Upper lobe of left lung (tissue), 6 donors: ENCODE data around the gene MRC2. TPM values are rescaled to one million over a fixed set of nuclear protein-coding genes. Genes with fewer than 3 reads are reported as not detected.

Source experiments
- ATAC-seq, 2 donors: fragments of 200-7000 bp; cut with Tn5 transposase; one replicate each; pipeline ENCODE4 v1.9.1; 2022; ENCODE audit warnings: mild to moderate bottlenecking in 2 of 2, moderate library complexity in 2 of 2; ENCODE audit not compliant: low FRiP score in 2 of 2
- DNase-seq, 2 donors: peaks; one replicate each; pipeline ENCODE4 v3.0.0-alpha.2; 2019 to 2020
- H3K27ac ChIP-seq, 4 donors: fragments of 200-600 bp; sonication (generic); one replicate each; pipeline ENCODE4 v1.5.1; 2016 to 2019
- H3K27me3 ChIP-seq, 4 donors: fragments of 200-600 bp; sonication (generic); one replicate each; pipeline ENCODE4 v1.5.1; 2017 to 2019
- H3K36me3 ChIP-seq, 4 donors: fragments of 200-600 bp; sonication (generic); one replicate each; pipeline ENCODE4 v1.5.1; 2016 to 2019
- H3K4me1 ChIP-seq, 4 donors: fragments of 200-600 bp; sonication (generic); one replicate each; pipeline ENCODE4 v1.5.1; 2018 to 2019
- H3K4me3 ChIP-seq, 4 donors: fragments of 200-600 bp; sonication (generic); one replicate each; pipeline ENCODE4 v1.5.1; 2017 to 2019; ENCODE audit warnings: mild to moderate bottlenecking in 2 of 4, moderate library complexity in 1 of 4
- H3K9me3 ChIP-seq, 4 donors: fragments of 200-600 bp; sonication (generic); one replicate each; pipeline ENCODE4 v1.5.1; 2018 to 2019
- CTCF ChIP-seq, 6 experiments: fragments of 450-650 bp in 4 of 6; fragments of 200-600 bp in 2 of 6; sonication (generic) in 2 of 6; IDR thresholded peaks; one replicate each; pipeline ENCODE4 v1.5.1; 2016 to 2019; ENCODE audit warnings: antibody characterized with exemption in 6 of 6
- EP300 ChIP-seq, 4 donors: sonication (generic); formaldehyde crosslinking; IDR thresholded peaks; one replicate each; pipeline ENCODE4 v1.5.1; 2017; ENCODE audit warnings: antibody characterized with exemption in 4 of 4, control low read depth in 2 of 4
- POLR2A ChIP-seq, 4 donors: fragments of 450-650 bp; IDR thresholded peaks; one replicate each; pipeline ENCODE4 v1.5.1; 2016 to 2017; ENCODE audit warnings: antibody characterized with exemption in 4 of 4, mild to moderate bottlenecking in 2 of 4
- POLR2AphosphoS5 ChIP-seq, 2 donors: sonication (generic); formaldehyde crosslinking; IDR thresholded peaks; one replicate each; pipeline ENCODE4 v1.5.1; 2017; ENCODE audit warnings: antibody characterized with exemption in 2 of 2
- WGBS, 2 donors: methylation state at CpG; one replicate each; pipeline ENCODE4 v1.1.5; 2017 to 2018; 5-methylcytosine and 5-hydroxymethylcytosine counted together
- total RNA-seq, 6 donors: library from RNA; depleted of rRNA in 4 of 6; stranded (reverse); fragments of >200 nt in 4 of 6; gene quantifications; one replicate each; pipeline versions ENCODE4 v1.1.0 to v1.2.1, GENCODE V29; 2016 to 2021
- donor health status: DM: no; HTN: no; CAD: no; lungs with moderate emphysema.
- donor health status: DM: no; HTN: yes; CAD: no; lungs with severe emphysema.

The MRC2 gene
- total RNA-seq, 6 donors from 2014 or later, result 32.1 to 185 (median 116) TPM

GRCh38 chr17:62703261-62703775, 75.8 kb downstream of the MRC2 start:
- DNase-seq (peak; percentile 51 to 77), ATAC-seq (peak; percentile 3 to 47)
- Histone ChIP-seq H3K4me1 (peaks cover 19 to 36% (median 25%) of the 10 kb centered on the region in 4 donors), H3K4me3 (peak overlapping the region in 3 of 4 donors; percentile 72 to 85 (median 80)), H3K9me3 (peaks cover 0 to under 1% (median under 1%) of the 10 kb centered on the region in 4 donors), H3K27ac (peak overlapping the region in 1 of 4 donors; percentile 78), H3K27me3 (no peaks in the 10 kb centered on the region), H3K36me3 (no peaks in the 10 kb centered on the region)
- TF ChIP-seq POLR2AphosphoS5 (IDR thresholded peaks at IDR 0.05) (no peak), POLR2A (IDR thresholded peaks at IDR 0.05) (no peak), CTCF (IDR thresholded peaks at IDR 0.05) (no peak), EP300 (IDR thresholded peaks at IDR 0.05) (no peak)
- 29 to 34% methylated on average over 2 to 15 of the region's 16 CpGs for WGBS, 2 donors

GRCh38 chr17:62703776-62704380, 76.4 kb downstream of the MRC2 start:
- peak; percentile 84 to 97 for DNase-seq
- H3K4me1 ChIP-seq, result peaks cover 19 to 36% (median 25%) of the 10 kb centered on the region in 4 donors

GRCh38 chr17:62704381-62704971, 77.0 kb downstream of the MRC2 start:
- H3K27ac ChIP-seq, result peak overlapping the region; percentile 43 to 78 (median 62)
- ATAC-seq (peak in 1 of 2 donors; percentile 27), DNase-seq (peak in 1 of 2 donors; percentile 66)
- peaks cover 19 to 36% (median 25%) of the 10 kb centered on the region in 4 donors for H3K4me1 ChIP-seq
- TF ChIP-seq EP300 (IDR thresholded peaks at IDR 0.05) (no peak), POLR2AphosphoS5 (IDR thresholded peaks at IDR 0.05) (no peak), POLR2A (IDR thresholded peaks at IDR 0.05) (no peak), CTCF (IDR thresholded peaks at IDR 0.05) (no peak)
- whole genome bisulfite sequencing, 2 donors, result 8 to 21% methylated on average over 7 to 23 of the region's 31 CpGs
- peak overlapping the region; percentile 60 to 85 (median 76) for H3K4me3 ChIP-seq
- H3K27me3 ChIP-seq, result no peaks in the 10 kb centered on the region
- peaks cover 0 to 6% (median 5%) of the 10 kb centered on the region in 4 donors for H3K9me3 ChIP-seq
- no peaks in the 10 kb centered on the region for H3K36me3 ChIP-seq

More at GRCh38 chr17:62703776-62704380, 76.4 kb downstream of the MRC2 start:
- peak; percentile 91 to 95 for ATAC-seq
- Histone ChIP-seq H3K27ac (peak overlapping the region; percentile 43 to 78 (median 62)), H3K9me3 (peaks cover 0 to 6% (median 5%) of the 10 kb centered on the region in 4 donors), H3K4me3 (peak overlapping the region; percentile 60 to 85 (median 76)), H3K36me3 (no peaks in the 10 kb centered on the region), H3K27me3 (no peaks in the 10 kb centered on the region)
- WGBS, 2 donors, result 0% methylated on average over 15 of the region's 80 CpGs; no CpG with 5 or more reads in 1 of the 2 donors
- no peak for TF ChIP-seq POLR2A (IDR thresholded peaks at IDR 0.05)
- peak; percentile 77 to 97 (median 96) for TF ChIP-seq CTCF (IDR thresholded peaks at IDR 0.05)

- Histone ChIP-seq H3K4me3 (peak overlapping the region in 2 of 4 donors; percentile 3 to 72), H3K4me1 (peaks cover 19 to 36% (median 25%) of the 10 kb centered on the region in 4 donors), H3K9me3 (peaks cover 0 to 6% (median 5%) of the 10 kb centered on the region in 4 donors), H3K27me3 (no peaks in the 10 kb centered on the region), H3K27ac (peak overlapping the region in 1 of 4 donors; percentile 28), H3K36me3 (no peaks in the 10 kb centered on the region)
- 51 to 55% methylated on average over 11 of the region's 11 CpGs for WGBS, 2 donors
- no peak for TF ChIP-seq POLR2AphosphoS5 (IDR thresholded peaks at IDR 0.05)
- no peak for TF ChIP-seq POLR2A (IDR thresholded peaks at IDR 0.05)
- no peak for DNase-seq
- ATAC-seq, result no peak
These were observed 77.8 kb downstream of the MRC2 start for GRCh38 chr17:62705156-62705777.
